Neutrophil (primary cell): ENCODE measurements around the gene CEACAM18.

Source experiments
- H3K27ac ChIP-seq: fragments of 200-600 bp; sonication (generic); 2 replicates; pipeline ENCODE4 v1.5.1; 2016; ENCODE audit warnings: mild to moderate bottlenecking, moderate library complexity
- H3K27me3 ChIP-seq: fragments of 200-600 bp; sonication (generic); 2 replicates; pipeline ENCODE4 v1.6.0; 2016; ENCODE audit warnings: mild to moderate bottlenecking
- H3K36me3 ChIP-seq: fragments of 200-600 bp; sonication (generic); 2 replicates; pipeline ENCODE4 v1.5.1; 2017
- H3K4me1 ChIP-seq, 2 experiments: fragments of 200-600 bp in 1 of 2; sonication (generic) in 1 of 2; 1 replicate in 1 of 2; 2 replicates in 1 of 2; pipeline versions ENCODE4 v1.5.1 to v1.6.1; 2013 to 2016; ENCODE audit warnings: low read depth in 1 of 2, low read length in 1 of 2, mild to moderate bottlenecking in 1 of 2, moderate library complexity in 1 of 2; ENCODE audit not compliant: control insufficient read depth in 1 of 2, insufficient read depth in 1 of 2
- H3K4me3 ChIP-seq, 2 experiments: fragments of 200-600 bp in 1 of 2; sonication (generic) in 1 of 2; 1 replicate in 1 of 2; 2 replicates in 1 of 2; pipeline ENCODE4 v1.5.1; 2013 to 2016; ENCODE audit warnings: low read depth in 1 of 2, low read length in 1 of 2, mild to moderate bottlenecking in 1 of 2, moderate library complexity in 1 of 2
- H3K9me3 ChIP-seq: fragments of 200-600 bp; sonication (generic); 2 replicates; pipeline ENCODE4 v1.5.1; 2016
- TF ChIP-seq, protein P1 (sequence below): fragments of 200-600 bp; sonication (generic); IDR thresholded peaks from 2 replicates; pipeline ENCODE4 v1.5.1; 2016; ENCODE audit warnings: antibody characterized with exemption

The CEACAM18 gene

DNA sequence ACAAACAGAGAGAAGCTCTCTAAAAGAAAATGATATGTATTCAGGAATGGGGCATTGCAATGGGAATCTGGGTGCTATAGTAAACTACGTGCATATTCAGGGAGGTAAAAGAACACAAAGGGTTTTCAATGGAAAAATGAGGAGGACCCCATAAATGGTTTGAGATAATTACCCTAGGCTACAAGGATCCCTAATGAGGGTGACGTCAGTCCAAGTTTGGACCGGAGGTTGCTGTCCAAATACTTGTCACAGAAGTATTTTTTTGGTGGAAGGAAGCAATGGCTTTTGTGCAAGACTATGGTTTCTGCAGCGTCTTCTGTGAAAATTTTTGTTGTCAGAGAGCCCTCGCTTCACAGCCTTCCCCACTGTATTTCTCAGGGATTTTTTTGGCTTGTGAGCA is 995 bp upstream of the CEACAM18 start:
- H3K27ac ChIP-seq: no peak overlapping the region
- TF ChIP-seq, protein P1, sequence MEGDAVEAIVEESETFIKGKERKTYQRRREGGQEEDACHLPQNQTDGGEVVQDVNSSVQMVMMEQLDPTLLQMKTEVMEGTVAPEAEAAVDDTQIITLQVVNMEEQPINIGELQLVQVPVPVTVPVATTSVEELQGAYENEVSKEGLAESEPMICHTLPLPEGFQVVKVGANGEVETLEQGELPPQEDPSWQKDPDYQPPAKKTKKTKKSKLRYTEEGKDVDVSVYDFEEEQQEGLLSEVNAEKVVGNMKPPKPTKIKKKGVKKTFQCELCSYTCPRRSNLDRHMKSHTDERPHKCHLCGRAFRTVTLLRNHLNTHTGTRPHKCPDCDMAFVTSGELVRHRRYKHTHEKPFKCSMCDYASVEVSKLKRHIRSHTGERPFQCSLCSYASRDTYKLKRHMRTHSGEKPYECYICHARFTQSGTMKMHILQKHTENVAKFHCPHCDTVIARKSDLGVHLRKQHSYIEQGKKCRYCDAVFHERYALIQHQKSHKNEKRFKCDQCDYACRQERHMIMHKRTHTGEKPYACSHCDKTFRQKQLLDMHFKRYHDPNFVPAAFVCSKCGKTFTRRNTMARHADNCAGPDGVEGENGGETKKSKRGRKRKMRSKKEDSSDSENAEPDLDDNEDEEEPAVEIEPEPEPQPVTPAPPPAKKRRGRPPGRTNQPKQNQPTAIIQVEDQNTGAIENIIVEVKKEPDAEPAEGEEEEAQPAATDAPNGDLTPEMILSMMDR: no peak
- H3K27me3 ChIP-seq: peaks cover 37% of the 10 kb centered on the region
- H3K4me3 ChIP-seq: no peak overlapping the region
- H3K36me3 ChIP-seq: no peaks in the 10 kb centered on the region
- H3K9me3 ChIP-seq: no peaks in the 10 kb centered on the region
- peaks cover 4 to 7% of the 10 kb centered on the region in 2 experiments for H3K4me1 ChIP-seq

DNA sequence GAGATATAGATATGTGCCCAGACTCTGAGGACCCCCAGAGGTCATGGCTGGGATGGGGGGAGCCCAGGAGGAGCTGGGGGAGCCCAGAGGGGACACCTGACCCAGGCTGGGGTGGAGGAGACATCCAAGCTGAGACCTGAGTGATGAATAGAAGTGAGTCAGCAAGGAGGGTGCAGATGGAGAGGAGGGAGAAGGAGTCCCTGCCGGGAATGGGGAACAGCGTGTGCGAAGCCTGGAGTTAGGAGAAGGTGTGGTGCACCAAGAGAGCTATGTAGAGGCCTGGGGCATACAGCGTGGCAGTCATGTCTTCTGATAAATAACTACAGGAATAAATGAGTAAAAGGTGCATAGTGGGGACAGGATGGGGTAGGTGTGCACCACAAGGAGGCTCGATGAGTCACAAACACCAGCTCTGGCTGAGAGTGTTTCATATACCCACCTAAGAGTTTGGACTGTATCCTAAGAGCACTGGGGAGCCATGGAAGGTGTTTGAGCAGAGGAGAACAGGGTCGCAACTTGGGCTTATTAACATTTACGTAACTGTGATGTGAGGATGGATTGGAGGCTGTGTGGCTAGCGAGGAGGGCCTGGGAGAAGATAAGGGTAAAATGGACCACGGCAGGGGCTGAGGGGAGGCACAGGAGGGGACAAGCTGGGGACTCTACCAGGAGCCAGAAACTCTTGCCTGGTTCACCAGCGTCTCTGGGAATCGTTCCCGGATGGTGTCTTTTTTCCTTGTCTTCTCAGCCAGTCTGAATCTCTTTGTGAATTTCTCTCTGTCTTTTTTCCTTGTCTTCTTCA is 1.4 kb downstream of the CEACAM18 start:
- Histone ChIP-seq H3K36me3 (no peaks in the 10 kb centered on the region), H3K9me3 (no peaks in the 10 kb centered on the region), H3K27me3 (peaks cover 59% of the 10 kb centered on the region), H3K27ac (no peak overlapping the region), H3K4me3 (no peak overlapping the region), H3K4me1 (peaks cover 4 to 7% of the 10 kb centered on the region in 2 experiments)
- TF ChIP-seq, protein P1: no peak

DNA sequence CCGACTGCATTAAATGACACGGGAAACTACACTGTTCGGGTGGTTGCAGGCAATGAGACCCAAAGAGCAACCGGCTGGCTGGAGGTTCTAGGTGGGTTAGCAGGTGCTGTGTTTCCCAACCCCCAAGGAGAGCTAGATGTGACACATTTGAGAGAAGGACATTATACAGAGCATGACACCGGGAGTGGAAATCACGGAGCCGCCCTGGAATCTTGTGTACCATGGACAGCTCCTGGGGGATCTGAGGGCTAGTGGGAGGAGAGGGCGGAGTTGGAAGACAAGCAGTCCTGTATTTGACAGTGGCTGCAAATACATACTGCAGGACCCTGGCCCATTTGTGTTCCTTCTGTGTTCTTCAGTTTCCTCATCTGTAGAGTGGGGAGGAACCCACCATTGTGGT is 2.3 kb downstream of the CEACAM18 start:
- TF ChIP-seq, protein P1: no peak
- H3K27ac ChIP-seq: no peak overlapping the region
- H3K9me3 ChIP-seq: no peaks in the 10 kb centered on the region
- H3K4me3 ChIP-seq: no peak overlapping the region
- no peaks in the 10 kb centered on the region for H3K36me3 ChIP-seq
- H3K4me1 ChIP-seq: peaks cover 4 to 7% of the 10 kb centered on the region in 2 experiments
- peaks cover 67% of the 10 kb centered on the region for H3K27me3 ChIP-seq

DNA sequence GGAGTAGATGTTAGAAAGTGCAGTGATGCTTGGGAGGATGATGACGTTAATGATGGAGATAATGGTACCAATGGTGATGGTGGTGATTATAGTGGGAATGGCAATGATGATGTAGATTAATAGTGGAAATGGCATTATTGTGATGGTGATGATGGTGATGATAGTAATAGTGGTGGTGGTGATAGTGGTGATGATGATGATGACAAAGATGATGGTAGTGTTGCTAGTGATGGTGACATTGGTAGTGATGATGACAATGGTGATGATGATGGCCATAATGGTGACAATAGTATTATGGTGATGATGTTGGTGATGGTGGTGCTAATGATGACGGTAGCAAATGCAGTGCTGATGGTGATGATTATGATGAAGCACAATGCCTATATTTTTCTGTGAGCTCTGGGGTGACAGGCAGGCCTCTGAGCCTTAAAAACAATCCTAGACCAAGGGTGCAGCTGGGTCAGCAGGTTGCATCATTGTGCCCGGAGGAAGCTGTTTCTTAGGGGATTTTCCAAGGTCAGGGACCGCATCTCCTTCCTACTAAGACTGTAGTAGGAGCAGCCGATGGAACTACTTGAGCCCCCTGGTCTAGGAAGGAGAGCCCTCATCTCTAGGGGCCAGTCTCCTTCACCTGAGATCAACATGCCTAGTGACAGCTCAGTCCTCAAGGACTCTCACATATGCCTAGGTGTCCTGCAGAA is 7.8 kb downstream of the CEACAM18 start:
- Histone ChIP-seq H3K36me3 (no peaks in the 10 kb centered on the region), H3K9me3 (no peaks in the 10 kb centered on the region), H3K27me3 (peaks cover 46% of the 10 kb centered on the region), H3K4me3 (no peak overlapping the region), H3K27ac (no peak overlapping the region), H3K4me1 (no peaks in the 10 kb centered on the region)
- TF ChIP-seq, protein P1: no peak

DNA sequence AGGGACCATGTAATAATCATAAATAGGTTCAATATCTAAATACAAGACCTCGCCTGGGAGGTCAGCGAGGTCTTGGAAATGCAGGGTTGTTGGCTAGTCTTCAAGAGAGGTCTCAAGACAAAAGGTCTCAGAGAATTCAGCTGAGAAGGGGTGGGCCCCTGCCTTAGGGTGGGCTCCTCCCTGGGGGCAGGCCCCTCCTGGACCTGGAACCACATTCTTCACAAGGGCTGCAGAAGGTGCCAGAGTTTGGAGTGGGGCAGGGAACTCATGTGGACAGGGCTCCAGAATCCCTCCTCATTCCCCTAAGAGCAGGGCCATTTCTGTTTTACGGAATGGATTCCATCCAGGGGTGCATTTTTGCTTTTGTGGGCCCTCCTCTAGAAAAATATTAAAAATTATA is 10.2 kb downstream of the CEACAM18 start:
- Histone ChIP-seq H3K9me3 (no peaks in the 10 kb centered on the region), H3K4me1 (peaks cover 0 to 2% of the 10 kb centered on the region in 2 experiments), H3K36me3 (no peaks in the 10 kb centered on the region), H3K27me3 (peaks cover 23% of the 10 kb centered on the region), H3K27ac (no peak overlapping the region), H3K4me3 (no peak overlapping the region)
- TF ChIP-seq, protein P1: no peak
